Esophagus squamous epithelium (tissue), 4 donors: ENCODE results near the gene SEC22C.

ENCODE experiments used
- CTCF ChIP-seq, 6 experiments: fragments of 450-650 bp in 4 of 6; fragments of 200-600 bp in 2 of 6; sonication (generic) in 2 of 6; IDR thresholded peaks; one replicate each; pipeline ENCODE4 v1.5.1; 2016 to 2019; ENCODE audit warnings: antibody characterized with exemption in 6 of 6, mild to moderate bottlenecking in 4 of 6, moderate library complexity in 4 of 6
- POLR2A ChIP-seq, 4 donors: fragments of 450-650 bp; IDR thresholded peaks; one replicate each; pipeline ENCODE4 v1.6.1; 2017; ENCODE audit warnings: antibody characterized with exemption in 4 of 4, mild to moderate bottlenecking in 4 of 4, moderate library complexity in 3 of 4

DNA sequence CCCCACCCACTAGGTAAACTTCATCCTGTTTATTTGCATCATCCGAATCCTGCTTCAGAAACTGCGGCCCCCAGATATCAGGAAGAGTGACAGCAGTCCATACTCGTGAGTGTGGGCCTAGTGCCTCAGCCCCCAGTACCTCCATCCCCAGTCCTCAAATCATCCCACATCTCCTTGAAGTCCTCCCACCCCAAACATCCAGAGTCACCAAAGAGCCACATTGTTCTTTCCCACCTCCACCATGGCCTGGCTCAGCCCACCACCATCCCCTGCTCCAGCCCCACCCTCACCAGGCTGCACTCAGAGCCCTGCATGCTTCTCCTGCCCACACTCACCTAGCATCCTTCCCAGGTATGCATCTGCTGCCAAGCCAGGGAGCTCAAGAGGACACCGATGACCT lies 49.5 kb downstream of the SEC22C start:
- TF ChIP-seq POLR2A (IDR thresholded peaks at IDR 0.05), result no peak
- no peak for TF ChIP-seq CTCF (IDR thresholded peaks at IDR 0.05)
